HEK293T (cell line): ENCODE measurements around the gene MED16.

Experiments used
- BHLHE40 ChIP-seq: fragments of 450-650 bp; IDR thresholded peaks from 2 replicates; pipeline ENCODE4 v1.6.1; 2016; ENCODE audit warnings: mild to moderate bottlenecking, moderate library complexity, borderline replicate concordance
- CTBP1 ChIP-seq: fragments of 450-650 bp; IDR thresholded peaks from 2 replicates; pipeline ENCODE4 v1.6.1; 2016; ENCODE audit warnings: borderline replicate concordance
- ELF4 ChIP-seq: fragments of 450-650 bp; IDR thresholded peaks from 2 replicates; pipeline ENCODE4 v1.6.1; 2017; ENCODE audit warnings: antibody characterized with exemption
- FOXA1 ChIP-seq: fragments of 450-650 bp; IDR thresholded peaks from 2 replicates; pipeline ENCODE4 v1.6.1; 2016; ENCODE audit warnings: mild to moderate bottlenecking
- FOXK2 ChIP-seq: fragments of 450-650 bp; IDR thresholded peaks from 2 replicates; pipeline ENCODE4 v1.6.1; 2016; ENCODE audit warnings: mild to moderate bottlenecking
- FOXM1 ChIP-seq: fragments of 450-650 bp; IDR thresholded peaks from 2 replicates; pipeline ENCODE4 v1.6.1; 2017; ENCODE audit warnings: mild to moderate bottlenecking, borderline replicate concordance
- HDGF ChIP-seq: fragments of 450-650 bp; IDR thresholded peaks from 2 replicates; pipeline ENCODE4 v1.6.1; 2017; ENCODE audit warnings: antibody characterized with exemption, borderline replicate concordance
- L3MBTL2 ChIP-seq: fragments of 450-650 bp; conservative IDR thresholded peaks from 2 replicates; pipeline ENCODE4 v1.6.1; 2016; ENCODE audit warnings: mild to moderate bottlenecking
- LEF1 ChIP-seq: fragments of 450-650 bp; IDR thresholded peaks from 2 replicates; pipeline ENCODE4 v1.6.1; 2017; ENCODE audit warnings: mild to moderate bottlenecking, borderline replicate concordance
- SP1 ChIP-seq: fragments of 450-650 bp; IDR thresholded peaks from 2 replicates; pipeline ENCODE4 v1.6.1; 2017
- SUZ12 ChIP-seq: fragments of 450-650 bp; IDR thresholded peaks from 2 replicates; pipeline ENCODE4 v1.6.1; 2016; ENCODE audit warnings: mild to moderate bottlenecking
- TARDBP ChIP-seq: fragments of 450-650 bp; IDR thresholded peaks from 2 replicates; pipeline ENCODE4 v1.6.1; 2016
- ZNF384 ChIP-seq: fragments of 450-650 bp; IDR thresholded peaks from 2 replicates; pipeline ENCODE4 v1.6.1; 2016

- TF ChIP-seq FOXA1 (no peak), FOXM1 (no peak), SP1 (no peak), ELF4 (no peak), FOXK2 (no peak), TARDBP (no peak), LEF1 (no peak), SUZ12 (no peak), BHLHE40 (no peak), ZNF384 (no peak), HDGF (no peak), CTBP1 (no peak), L3MBTL2 (no peak)
Measured at GRCh38 chr19:899336-900042, 6.5 kb upstream of the MED16 start.
